ENCODE measurements around the gene PLEKHA3. TPM values are rescaled to one million over a fixed set of nuclear protein-coding genes. Genes with fewer than 3 reads are reported as not detected.

PLEKHA3 gene
- total RNA-seq, 3 donors from 2014 or later (not counting 1 experiment from before 2014, with no cell fraction given): 22.6 to 39.1 (median 34.5) TPM

- ATAC-seq (peak; percentile 44 to 66 (median 53)), DNase-seq (peak in 1 of 2 donors; percentile 7)
- H3K36me3 ChIP-seq (ENCODE audit: control insufficient read depth, insufficient read depth, low read length): peaks cover 10% of the 10 kb centered on the region
- no peaks in the 10 kb centered on the region for H3K4me1 ChIP-seq (ENCODE audit: control insufficient read depth, insufficient read depth, low read length)
- Mint-ChIP-seq H3K4me3 (no peak overlapping the region), H3K27me3 (ENCODE audit: low read depth in 2 of 2) (no peaks in the 10 kb centered on the region), H3K4me1 (peaks cover 27 to 32% of the 10 kb centered on the region in 2 donors), H3K9me3 (no peaks in the 10 kb centered on the region), H3K27ac (peak overlapping the region in 1 of 2 donors; percentile 56), H3K36me3 (peaks cover 39% of the 10 kb centered on the region)
- peak overlapping the region; percentile 46 for H3K27ac ChIP-seq (ENCODE audit: low read length)
- H3K27me3 ChIP-seq (ENCODE audit: control insufficient read depth, insufficient read depth, low read length): no peaks in the 10 kb centered on the region
- 61% methylated on average over 7 of the region's 8 CpGs for WGBS (ENCODE audit: insufficient coverage)
- H3K4me3 ChIP-seq (ENCODE audit: low read length): no peak overlapping the region
- intact Hi-C loops (cut with micrococcal nuclease): no loop called here
- no peaks in the 10 kb centered on the region for H3K9me3 ChIP-seq (ENCODE audit: control insufficient read depth, insufficient read depth, low read length)
- no peak for TF ChIP-seq CTCF (IDR thresholded peaks at IDR 0.05)
Measured at GRCh38 chr2:178530625-178531142, 50.4 kb downstream of the PLEKHA3 start.

GRCh38 chr2:178531168-178531567, 50.9 kb downstream of the PLEKHA3 start:
- Histone ChIP-seq H3K4me3 (ENCODE audit: low read length) (no peak overlapping the region), H3K27ac (ENCODE audit: low read length) (peak overlapping the region; percentile 46), H3K36me3 (ENCODE audit: control insufficient read depth, insufficient read depth, low read length) (peaks cover 10% of the 10 kb centered on the region), H3K4me1 (ENCODE audit: control insufficient read depth, insufficient read depth, low read length) (no peaks in the 10 kb centered on the region), H3K27me3 (ENCODE audit: control insufficient read depth, insufficient read depth, low read length) (no peaks in the 10 kb centered on the region), H3K9me3 (ENCODE audit: control insufficient read depth, insufficient read depth, low read length) (no peaks in the 10 kb centered on the region)
- H3K27ac Mint-ChIP-seq: peak overlapping the region in 1 of 2 donors; percentile 56
- no peaks in the 10 kb centered on the region for H3K9me3 Mint-ChIP-seq
- intact Hi-C loops (cut with micrococcal nuclease): no loop called here
- peaks cover 39% of the 10 kb centered on the region for H3K36me3 Mint-ChIP-seq
- no peak for ATAC-seq
- 85% methylated on average over 12 of the region's 12 CpGs for WGBS (ENCODE audit: insufficient coverage)
- no peaks in the 10 kb centered on the region for H3K27me3 Mint-ChIP-seq (ENCODE audit: low read depth in 2 of 2)
- TF ChIP-seq CTCF (IDR thresholded peaks at IDR 0.05): no peak
- no peak overlapping the region for H3K4me3 Mint-ChIP-seq
- H3K4me1 Mint-ChIP-seq: peaks cover 23 to 27% of the 10 kb centered on the region in 2 donors
- no peak for DNase-seq

GRCh38 chr2:178536037-178536436, 55.8 kb downstream of the PLEKHA3 start:
- no peak for ATAC-seq
- H3K4me3 ChIP-seq (ENCODE audit: low read length): no peak overlapping the region
- no peaks in the 10 kb centered on the region for H3K9me3 ChIP-seq (ENCODE audit: control insufficient read depth, insufficient read depth, low read length)
- H3K9me3 Mint-ChIP-seq: no peaks in the 10 kb centered on the region
- no peak for DNase-seq
- peaks cover 13 to 17% of the 10 kb centered on the region in 2 donors for H3K4me1 Mint-ChIP-seq
- H3K27me3 ChIP-seq (ENCODE audit: control insufficient read depth, insufficient read depth, low read length): no peaks in the 10 kb centered on the region
- H3K4me3 Mint-ChIP-seq: no peak overlapping the region
- H3K36me3 Mint-ChIP-seq: peaks cover 39% of the 10 kb centered on the region
- no peaks in the 10 kb centered on the region for H3K27me3 Mint-ChIP-seq (ENCODE audit: low read depth in 2 of 2)
- no peak for TF ChIP-seq CTCF (IDR thresholded peaks at IDR 0.05)
- H3K4me1 ChIP-seq (ENCODE audit: control insufficient read depth, insufficient read depth, low read length): no peaks in the 10 kb centered on the region
- intact Hi-C loops (cut with micrococcal nuclease): no loop called here
- H3K36me3 ChIP-seq (ENCODE audit: control insufficient read depth, insufficient read depth, low read length): peaks cover 25% of the 10 kb centered on the region
- no peak overlapping the region for H3K27ac ChIP-seq (ENCODE audit: low read length)
- WGBS (ENCODE audit: insufficient coverage): 90% methylated on average over 4 of the region's 4 CpGs
- no peak overlapping the region for H3K27ac Mint-ChIP-seq

- no peak overlapping the region for H3K4me3 Mint-ChIP-seq
Measured at GRCh38 chr2:178542161-178542560, 61.9 kb downstream of the PLEKHA3 start.

More at GRCh38 chr2:178542161-178542560, 61.9 kb downstream of the PLEKHA3 start:
- no peaks in the 10 kb centered on the region for H3K27me3 ChIP-seq (ENCODE audit: control insufficient read depth, insufficient read depth, low read length)
- no peak overlapping the region for H3K4me3 ChIP-seq (ENCODE audit: low read length)
- Mint-ChIP-seq H3K9me3 (no peaks in the 10 kb centered on the region), H3K4me1 (peaks cover 0 to 6% of the 10 kb centered on the region in 2 donors), H3K36me3 (peaks cover 8% of the 10 kb centered on the region), H3K27me3 (ENCODE audit: low read depth in 2 of 2) (no peaks in the 10 kb centered on the region), H3K27ac (no peak overlapping the region)
- no peak for TF ChIP-seq CTCF (IDR thresholded peaks at IDR 0.05)
- intact Hi-C loops (cut with micrococcal nuclease): no loop called here
- no peaks in the 10 kb centered on the region for H3K9me3 ChIP-seq (ENCODE audit: control insufficient read depth, insufficient read depth, low read length)
- ATAC-seq (no peak), DNase-seq (no peak)
- WGBS (ENCODE audit: insufficient coverage): 94% methylated on average over 11 of the region's 12 CpGs
- H3K36me3 ChIP-seq (ENCODE audit: control insufficient read depth, insufficient read depth, low read length): peaks cover 24% of the 10 kb centered on the region
- H3K27ac ChIP-seq (ENCODE audit: low read length): no peak overlapping the region
- no peaks in the 10 kb centered on the region for H3K4me1 ChIP-seq (ENCODE audit: control insufficient read depth, insufficient read depth, low read length)
